Measurements from ENCODE around the gene FAM162A.
A peak's percentile ranks its signal among the peaks of the same experiment; 100 is the strongest.
"Not testable (repeated sequence)": the region's sequence is repeated elsewhere in the genome, so short reads cannot be mapped to it uniquely, and the experiment has no call there.

Gene FAM162A

GRCh38 chr3:122415762-122416654, 32.0 kb downstream of the FAM162A start, which contains the start of gene WDR5B:
TSS of gene WDR5B (minus strand) at chr3:122416062. CDS start at chr3:122415528, 534 bp downstream.
- no peaks in the 10 kb centered on the region for H3K9me3 Mint-ChIP-seq
- H3K27ac Mint-ChIP-seq: peak within 1 kb of the TSS; percentile 100
- H3K4me1 Mint-ChIP-seq (ENCODE audit: low read depth): peaks cover 31% of the 10 kb centered on the region
- H3K27me3 Mint-ChIP-seq (ENCODE audit: low read depth): peaks cover 3% of the 10 kb centered on the region
- H3K36me3 Mint-ChIP-seq (ENCODE audit: low read depth): peaks cover 24% of the 10 kb centered on the region
- peak; percentile 96 for DNase-seq (ENCODE audit: low spot score)
- peak within 1 kb of the TSS; percentile 99 for H3K4me3 Mint-ChIP-seq

- peak overlapping the region; percentile 99 for H3K4me3 Mint-ChIP-seq
- H3K27ac Mint-ChIP-seq: peak overlapping the region; percentile 100
- H3K36me3 Mint-ChIP-seq (ENCODE audit: low read depth): peaks cover 25% of the 10 kb centered on the region
- DNase-seq (ENCODE audit: low spot score): no peak
- H3K27me3 Mint-ChIP-seq (ENCODE audit: low read depth): peaks cover 3% of the 10 kb centered on the region
- no peaks in the 10 kb centered on the region for H3K9me3 Mint-ChIP-seq
- peaks cover 31% of the 10 kb centered on the region for H3K4me1 Mint-ChIP-seq (ENCODE audit: low read depth)
These were observed 33.0 kb downstream of the FAM162A start for GRCh38 chr3:122416966-122417365.

DNA sequence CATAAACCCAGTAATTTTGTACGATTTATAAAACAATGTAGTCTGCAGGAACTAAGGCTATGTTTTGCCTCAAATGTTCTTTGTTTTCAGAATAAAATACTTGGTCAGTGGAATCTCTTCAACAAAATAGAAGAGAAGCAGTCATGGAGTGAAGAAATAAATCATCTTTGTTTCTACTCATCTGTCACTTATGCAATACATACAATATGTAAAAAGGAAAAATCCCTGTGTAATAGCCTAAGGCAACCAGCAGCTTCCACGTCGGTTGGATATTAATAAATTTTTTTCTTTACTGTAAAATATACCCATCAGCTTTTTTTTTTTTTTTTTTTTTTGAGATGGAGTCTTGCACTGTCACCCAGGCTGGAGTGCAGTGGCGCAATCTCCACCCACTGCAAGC, 37.1 kb downstream of the FAM162A start:
- peaks cover 10% of the 10 kb centered on the region for H3K4me1 Mint-ChIP-seq (ENCODE audit: low read depth)

GRCh38 chr3:122421836-122422235, 37.9 kb downstream of the FAM162A start:
- H3K4me3 Mint-ChIP-seq: no peak overlapping the region
- H3K27me3 Mint-ChIP-seq (ENCODE audit: low read depth): no peaks in the 10 kb centered on the region
- H3K36me3 Mint-ChIP-seq (ENCODE audit: low read depth): peaks cover 39% of the 10 kb centered on the region
- DNase-seq (ENCODE audit: low spot score): no peak
- peaks cover 5% of the 10 kb centered on the region for H3K4me1 Mint-ChIP-seq (ENCODE audit: low read depth)
- no peaks in the 10 kb centered on the region for H3K9me3 Mint-ChIP-seq
- H3K27ac Mint-ChIP-seq: no peak overlapping the region

More for the DNA sequence above, 37.1 kb downstream of the FAM162A start:
- Mint-ChIP-seq H3K4me3 (no peak overlapping the region), H3K9me3 (no peaks in the 10 kb centered on the region), H3K27me3 (ENCODE audit: low read depth) (peaks cover under 1% of the 10 kb centered on the region), H3K27ac (no peak overlapping the region), H3K36me3 (ENCODE audit: low read depth) (peaks cover 35% of the 10 kb centered on the region)
- no peak for DNase-seq (ENCODE audit: low spot score)

GRCh38 chr3:122427857-122428471, 44.0 kb downstream of the FAM162A start:
- peaks cover 15% of the 10 kb centered on the region for H3K4me1 Mint-ChIP-seq (ENCODE audit: low read depth)
- no peak overlapping the region for H3K4me3 Mint-ChIP-seq
- H3K27me3 Mint-ChIP-seq (ENCODE audit: low read depth): no peaks in the 10 kb centered on the region
- no peak for DNase-seq (ENCODE audit: low spot score)
- H3K27ac Mint-ChIP-seq: peak overlapping the region; percentile 43
- peaks cover 7% of the 10 kb centered on the region for H3K9me3 Mint-ChIP-seq
- H3K36me3 Mint-ChIP-seq (ENCODE audit: low read depth): peaks cover 63% of the 10 kb centered on the region

DNA sequence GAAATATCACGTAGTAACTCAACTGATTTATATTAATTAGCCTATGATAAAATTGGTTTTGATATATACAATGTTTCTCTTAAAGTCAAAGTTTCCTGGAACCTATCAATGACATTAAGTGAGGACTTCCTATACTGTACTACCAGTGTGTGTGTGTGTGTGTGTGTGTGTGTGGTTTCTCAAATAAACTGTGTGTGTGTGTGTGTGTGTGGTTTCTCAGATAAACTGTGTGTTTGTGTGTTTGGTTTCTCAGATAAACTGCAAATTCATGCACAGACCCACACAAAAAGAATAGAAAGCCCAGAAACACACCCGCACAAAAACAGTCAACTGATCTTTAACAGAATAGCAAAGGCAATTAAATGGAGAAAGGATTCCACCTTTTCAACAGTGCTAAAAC, 46.4 kb downstream of the FAM162A start:
- H3K27ac Mint-ChIP-seq: no peak overlapping the region
- no peak for DNase-seq (ENCODE audit: low spot score)
- no peaks in the 10 kb centered on the region for H3K27me3 Mint-ChIP-seq (ENCODE audit: low read depth)
- peaks cover 15% of the 10 kb centered on the region for H3K4me1 Mint-ChIP-seq (ENCODE audit: low read depth)
- H3K9me3 Mint-ChIP-seq: peaks cover 7% of the 10 kb centered on the region
- H3K4me3 Mint-ChIP-seq: no peak overlapping the region
- H3K36me3 Mint-ChIP-seq (ENCODE audit: low read depth): peaks cover 66% of the 10 kb centered on the region

- DNase-seq (ENCODE audit: low spot score): no peak
- H3K4me3 Mint-ChIP-seq: no peak overlapping the region
- H3K4me1 Mint-ChIP-seq (ENCODE audit: low read depth): no peaks in the 10 kb centered on the region
- H3K36me3 Mint-ChIP-seq (ENCODE audit: low read depth): peaks cover 50% of the 10 kb centered on the region
- H3K27me3 Mint-ChIP-seq (ENCODE audit: low read depth): no peaks in the 10 kb centered on the region
- peaks cover 11% of the 10 kb centered on the region for H3K9me3 Mint-ChIP-seq
- no peak overlapping the region for H3K27ac Mint-ChIP-seq
These were observed 52.0 kb downstream of the FAM162A start for GRCh38 chr3:122435950-122436349.

DNA sequence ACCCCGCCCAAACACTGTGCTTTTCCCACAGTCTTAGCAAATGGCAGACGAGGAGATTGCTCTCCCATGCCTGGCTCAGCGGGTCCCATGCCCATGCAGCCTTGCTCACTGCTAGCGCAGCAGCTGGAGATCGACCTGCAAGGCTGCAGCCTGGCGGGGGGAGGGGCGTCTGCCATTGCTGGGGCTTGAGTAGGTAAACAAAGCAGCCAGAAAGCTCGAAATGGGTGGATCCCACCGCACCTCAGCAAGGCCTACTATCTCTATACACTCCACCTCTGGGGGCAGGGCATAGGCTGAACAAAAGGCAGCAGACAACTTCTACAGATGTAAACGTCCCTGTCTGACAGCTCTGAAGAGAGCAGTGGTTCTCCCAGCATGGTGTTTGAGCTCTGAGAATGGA, 59.1 kb downstream of the FAM162A start:
- Mint-ChIP-seq H3K4me1 (ENCODE audit: low read depth) (peaks cover 7% of the 10 kb centered on the region), H3K27me3 (ENCODE audit: low read depth) (no peaks in the 10 kb centered on the region), H3K4me3 (no peak overlapping the region), H3K27ac (no peak overlapping the region), H3K9me3 (peaks cover 16% of the 10 kb centered on the region), H3K36me3 (ENCODE audit: low read depth) (peaks cover 70% of the 10 kb centered on the region)
- DNase-seq (ENCODE audit: low spot score): no peak

- DNase-seq (ENCODE audit: low spot score); H3K4me3 Mint-ChIP-seq; H3K4me1 Mint-ChIP-seq (ENCODE audit: low read depth); H3K27ac Mint-ChIP-seq; H3K27me3 Mint-ChIP-seq (ENCODE audit: low read depth): not testable (repeated sequence)
- Mint-ChIP-seq H3K36me3 (ENCODE audit: low read depth) (peaks cover 76% of the 10 kb centered on the region), H3K9me3 (peaks cover 16% of the 10 kb centered on the region)
These were observed 59.9 kb downstream of the FAM162A start for GRCh38 chr3:122443762-122444490.

GRCh38 chr3:122444491-122444887, 60.5 kb downstream of the FAM162A start:
- H3K4me1 Mint-ChIP-seq (ENCODE audit: low read depth); H3K4me3 Mint-ChIP-seq; H3K27me3 Mint-ChIP-seq (ENCODE audit: low read depth); DNase-seq (ENCODE audit: low spot score); H3K27ac Mint-ChIP-seq: not testable (repeated sequence)
- peaks cover 81% of the 10 kb centered on the region for H3K36me3 Mint-ChIP-seq (ENCODE audit: low read depth)
- H3K9me3 Mint-ChIP-seq: peaks cover 16% of the 10 kb centered on the region

DNA sequence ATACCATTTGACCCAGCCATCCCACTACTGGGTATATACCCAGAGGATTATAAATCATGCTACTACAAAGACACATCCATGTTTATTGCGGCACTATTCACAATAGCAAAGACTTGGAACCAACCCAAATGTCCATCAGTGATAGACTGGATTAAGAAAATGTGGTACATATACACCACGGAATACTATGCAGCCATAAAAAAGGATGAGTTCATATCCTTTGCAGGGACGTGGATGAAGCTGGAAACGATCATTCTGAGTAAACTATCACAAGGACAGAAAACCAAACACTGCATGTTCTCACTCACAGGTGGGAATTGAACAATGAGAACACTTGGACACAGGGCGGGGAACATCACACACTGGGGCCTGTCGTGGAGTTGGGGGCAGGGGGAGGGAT, 64.2 kb downstream of the FAM162A start:
- peaks cover 16% of the 10 kb centered on the region for H3K9me3 Mint-ChIP-seq
- not testable (repeated sequence) for H3K4me3 Mint-ChIP-seq; H3K27ac Mint-ChIP-seq; H3K27me3 Mint-ChIP-seq (ENCODE audit: low read depth); H3K4me1 Mint-ChIP-seq (ENCODE audit: low read depth); DNase-seq (ENCODE audit: low spot score)
- peaks cover 73% of the 10 kb centered on the region for H3K36me3 Mint-ChIP-seq (ENCODE audit: low read depth)

GRCh38 chr3:122451371-122451770, 67.4 kb downstream of the FAM162A start:
- Mint-ChIP-seq H3K27me3 (ENCODE audit: low read depth) (no peaks in the 10 kb centered on the region), H3K4me1 (ENCODE audit: low read depth) (peaks cover 7% of the 10 kb centered on the region), H3K9me3 (peaks cover 5% of the 10 kb centered on the region), H3K36me3 (ENCODE audit: low read depth) (peaks cover 43% of the 10 kb centered on the region), H3K27ac (no peak overlapping the region), H3K4me3 (no peak overlapping the region)
- no peak for DNase-seq (ENCODE audit: low spot score)

- no peaks in the 10 kb centered on the region for H3K9me3 Mint-ChIP-seq
- DNase-seq (ENCODE audit: low spot score): no peak
- peaks cover 1% of the 10 kb centered on the region for H3K4me1 Mint-ChIP-seq (ENCODE audit: low read depth)
- no peak overlapping the region for H3K27ac Mint-ChIP-seq
- H3K27me3 Mint-ChIP-seq (ENCODE audit: low read depth): no peaks in the 10 kb centered on the region
- peaks cover 25% of the 10 kb centered on the region for H3K36me3 Mint-ChIP-seq (ENCODE audit: low read depth)
- no peak overlapping the region for H3K4me3 Mint-ChIP-seq
These were observed 72.1 kb downstream of the FAM162A start for GRCh38 chr3:122456074-122456473.

DNA sequence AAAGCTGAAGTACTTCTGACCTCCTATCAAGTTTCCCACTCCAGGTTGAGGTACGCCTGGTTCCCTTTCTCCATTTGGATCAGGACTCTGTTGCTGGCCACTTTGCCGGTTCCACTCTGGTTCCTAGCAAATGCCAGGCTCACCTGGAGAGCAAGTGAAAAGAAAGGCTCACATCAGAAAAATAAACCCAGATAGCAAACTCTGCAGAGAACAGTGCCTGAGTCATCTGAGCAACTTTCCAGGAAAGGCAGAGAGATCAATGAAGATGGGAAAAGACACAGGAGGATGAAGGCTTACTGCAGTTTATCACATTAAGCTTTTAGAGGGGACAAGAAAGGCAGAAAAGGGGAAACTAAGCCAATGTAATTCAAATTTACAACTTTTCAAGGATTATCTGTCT, 73.7 kb downstream of the FAM162A start:
- Mint-ChIP-seq H3K36me3 (ENCODE audit: low read depth) (peaks cover 31% of the 10 kb centered on the region), H3K27ac (no peak overlapping the region)
- DNase-seq (ENCODE audit: low spot score): no peak

More for the DNA sequence above, 73.7 kb downstream of the FAM162A start:
- Mint-ChIP-seq H3K4me3 (no peak overlapping the region), H3K27me3 (ENCODE audit: low read depth) (no peaks in the 10 kb centered on the region), H3K4me1 (ENCODE audit: low read depth) (peaks cover 1% of the 10 kb centered on the region), H3K9me3 (no peaks in the 10 kb centered on the region)
